Measurements from ENCODE around the gene HERC5.
"Not testable (repeated sequence)": the region's sequence is repeated elsewhere in the genome, so short reads cannot be mapped to it uniquely, and the experiment has no call there.

Gene HERC5

DNA sequence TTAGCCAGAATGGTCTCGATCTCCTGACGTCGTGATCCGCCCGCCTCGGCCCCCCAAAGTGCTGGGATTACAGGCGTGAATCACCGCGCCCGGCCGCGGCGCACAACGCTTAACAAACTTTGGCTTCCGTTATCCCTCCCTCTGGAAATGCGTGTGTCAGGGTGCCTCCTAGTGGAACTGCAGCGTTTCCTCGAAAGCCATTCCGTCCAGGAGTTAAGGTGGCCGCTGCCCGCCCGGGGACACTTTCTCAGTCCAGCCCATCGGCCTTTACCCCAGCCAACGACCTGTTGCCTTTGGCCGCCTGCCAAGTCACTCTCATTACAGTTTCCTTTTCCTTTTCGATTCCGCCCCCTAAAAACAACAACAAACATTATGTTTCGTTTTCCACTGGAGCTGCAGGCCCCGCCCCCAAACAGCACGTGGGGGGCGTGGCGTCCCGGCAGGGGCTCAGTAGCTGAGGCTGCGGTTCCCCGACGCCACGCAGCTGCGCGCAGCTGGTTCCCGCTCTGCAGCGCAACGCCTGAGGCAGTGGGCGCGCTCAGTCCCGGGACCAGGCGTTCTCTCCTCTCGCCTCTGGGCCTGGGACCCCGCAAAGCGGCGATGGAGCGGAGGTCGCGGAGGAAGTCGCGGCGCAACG, at the start of gene HERC5:
HERC5 (plus strand) TSS at position 450 of the 637 bp plus-strand sequence; CDS start at position 601, 151 bp downstream.
- DNase-seq (ENCODE audit: low spot score): peak; percentile 88

DNA sequence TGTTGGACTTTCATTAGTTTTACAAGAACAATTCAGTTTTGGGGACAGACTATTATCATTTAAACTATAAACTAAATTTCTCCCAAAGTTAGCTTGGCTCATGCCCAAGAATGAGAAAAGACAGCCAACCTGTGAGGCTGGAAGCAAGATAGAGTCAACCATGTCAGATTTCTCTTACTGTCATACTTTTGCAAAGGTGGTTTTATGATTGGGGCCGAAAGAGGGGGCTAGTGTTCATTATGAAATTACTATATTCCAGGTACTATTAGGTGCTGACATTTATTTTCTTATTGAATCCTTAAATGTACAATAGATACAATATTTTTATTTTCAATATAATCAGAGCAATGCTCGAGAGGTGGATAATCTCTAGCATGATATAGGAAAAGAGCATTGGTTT, 47.7 kb upstream of the HERC5 start:
- DNase-seq (ENCODE audit: low spot score): no peak

- no peak for DNase-seq (ENCODE audit: low spot score)
Measured at GRCh38 chr4:88409789-88410188, 47.1 kb upstream of the HERC5 start.

DNA sequence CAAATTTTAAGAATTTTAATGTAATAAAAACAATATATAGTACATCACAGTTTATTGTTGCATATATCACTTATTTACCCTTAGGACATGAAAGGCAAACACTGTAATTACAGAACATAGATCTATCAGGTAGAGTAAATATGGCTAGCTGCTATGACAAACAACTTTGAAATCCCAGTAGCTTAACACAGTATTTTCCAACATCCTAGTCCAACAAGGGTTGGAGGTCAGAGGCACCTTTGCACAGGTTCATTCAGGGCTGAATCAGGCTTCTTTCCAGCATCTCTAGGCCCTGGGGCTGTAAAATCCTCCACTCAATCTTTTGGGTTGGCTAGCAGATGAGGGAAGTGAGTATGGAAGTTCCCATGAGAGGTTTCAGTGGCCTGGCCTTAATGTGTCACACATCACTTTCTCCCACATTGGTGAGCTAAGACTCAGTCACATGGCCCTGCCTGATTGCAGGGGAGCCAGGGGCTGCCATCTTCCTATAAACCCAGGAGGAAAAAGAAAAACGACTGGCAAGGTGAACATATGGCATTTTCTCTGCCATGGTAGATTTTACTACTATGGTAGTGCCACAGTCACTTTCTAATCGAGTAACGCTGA, 45.3 kb upstream of the HERC5 start:
- DNase-seq (ENCODE audit: low spot score): no peak

GRCh38 chr4:88413801-88414200, 43.1 kb upstream of the HERC5 start:
- DNase-seq (ENCODE audit: low spot score): no peak

DNA sequence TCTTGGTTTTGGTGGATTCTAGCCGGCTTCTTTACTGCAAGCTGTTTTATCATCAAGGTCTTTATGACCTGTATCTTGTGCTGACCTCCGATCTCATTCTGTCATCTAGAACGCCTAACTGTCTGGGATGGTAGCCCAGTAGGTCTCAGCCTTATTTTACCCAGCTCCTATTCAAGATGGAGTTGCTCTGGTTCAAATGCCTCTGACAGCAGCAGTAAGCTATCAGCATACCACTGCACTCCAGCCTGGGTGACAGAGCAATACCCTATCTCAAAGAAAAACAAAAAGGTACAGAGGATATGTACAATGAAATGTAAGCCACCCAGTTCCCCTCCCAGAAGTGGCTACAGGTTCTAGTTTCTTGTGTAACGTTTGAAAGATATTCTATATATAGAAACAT, 42.2 kb upstream of the HERC5 start:
- DNase-seq (ENCODE audit: low spot score): no peak

- DNase-seq (ENCODE audit: low spot score): no peak
Measured at GRCh38 chr4:88415982-88416381, 40.9 kb upstream of the HERC5 start.

DNA sequence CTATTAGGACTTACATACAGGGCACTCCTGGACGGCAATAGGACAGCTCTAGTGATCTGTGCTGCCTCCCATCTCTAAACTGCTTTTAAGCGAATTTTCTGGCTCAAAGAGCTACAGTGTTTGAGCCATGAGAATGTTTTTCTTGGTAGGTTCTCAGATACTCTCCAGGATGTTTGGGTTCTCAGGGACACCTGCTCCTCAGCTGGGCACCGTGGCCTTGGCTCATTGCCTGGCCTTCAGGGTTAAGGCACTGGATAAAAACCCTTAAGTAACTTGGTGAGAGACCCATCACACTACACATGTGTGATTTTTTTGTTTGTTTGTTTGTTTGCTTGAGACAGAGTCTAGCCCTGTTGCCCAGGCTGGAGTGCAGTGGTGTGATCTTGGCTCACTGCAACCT, 38.5 kb upstream of the HERC5 start:
- no peak for DNase-seq (ENCODE audit: low spot score)

- DNase-seq (ENCODE audit: low spot score): no peak
Measured at GRCh38 chr4:88419874-88420273, 37.0 kb upstream of the HERC5 start.

GRCh38 chr4:88420844-88421243, 36.1 kb upstream of the HERC5 start:
- DNase-seq (ENCODE audit: low spot score): no peak

DNA sequence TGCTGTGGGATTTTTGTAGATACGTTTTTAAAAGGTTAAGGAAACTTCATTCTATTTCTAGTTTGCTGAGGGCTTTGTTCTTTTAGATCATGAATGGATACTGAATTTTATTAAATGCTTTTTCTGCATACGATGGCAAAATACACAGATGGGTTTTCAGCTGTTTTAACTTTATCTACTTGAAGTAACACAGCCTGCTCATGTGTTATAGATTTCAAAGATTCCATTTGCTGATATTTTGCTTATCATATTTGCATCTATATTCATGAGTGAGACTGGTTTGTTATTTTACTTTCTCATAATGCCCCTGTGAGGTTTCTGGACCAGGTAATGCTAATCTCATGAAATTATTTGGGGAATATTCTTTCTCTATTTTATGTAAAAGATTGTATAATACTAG, 34.5 kb upstream of the HERC5 start:
- no peak for DNase-seq (ENCODE audit: low spot score)

DNA sequence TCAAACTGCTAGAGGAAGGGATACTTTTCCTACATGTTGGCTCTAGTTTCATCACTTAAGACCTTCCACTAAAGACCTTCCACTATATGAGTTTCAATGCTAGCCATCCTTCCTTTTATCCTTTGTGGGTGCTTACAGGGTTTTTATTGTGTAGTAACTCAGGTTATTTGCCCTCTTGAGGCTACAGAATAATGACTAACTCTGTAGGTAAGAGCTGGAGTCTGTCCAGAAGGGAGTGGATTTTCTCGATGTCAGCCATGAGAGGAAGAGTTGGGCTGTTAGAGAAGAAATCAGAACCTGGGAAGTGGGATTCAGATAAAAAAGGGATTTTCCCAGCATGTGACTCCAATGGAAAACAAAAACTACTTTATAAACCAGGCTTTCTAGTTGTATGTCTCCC, 27.5 kb upstream of the HERC5 start:
- DNase-seq (ENCODE audit: low spot score): no peak

GRCh38 chr4:88435987-88436693, 20.8 kb upstream of the HERC5 start:
- no peak for DNase-seq (ENCODE audit: low spot score)

GRCh38 chr4:88437873-88438272, 19.0 kb upstream of the HERC5 start:
- not testable (repeated sequence) for DNase-seq (ENCODE audit: low spot score)

DNA sequence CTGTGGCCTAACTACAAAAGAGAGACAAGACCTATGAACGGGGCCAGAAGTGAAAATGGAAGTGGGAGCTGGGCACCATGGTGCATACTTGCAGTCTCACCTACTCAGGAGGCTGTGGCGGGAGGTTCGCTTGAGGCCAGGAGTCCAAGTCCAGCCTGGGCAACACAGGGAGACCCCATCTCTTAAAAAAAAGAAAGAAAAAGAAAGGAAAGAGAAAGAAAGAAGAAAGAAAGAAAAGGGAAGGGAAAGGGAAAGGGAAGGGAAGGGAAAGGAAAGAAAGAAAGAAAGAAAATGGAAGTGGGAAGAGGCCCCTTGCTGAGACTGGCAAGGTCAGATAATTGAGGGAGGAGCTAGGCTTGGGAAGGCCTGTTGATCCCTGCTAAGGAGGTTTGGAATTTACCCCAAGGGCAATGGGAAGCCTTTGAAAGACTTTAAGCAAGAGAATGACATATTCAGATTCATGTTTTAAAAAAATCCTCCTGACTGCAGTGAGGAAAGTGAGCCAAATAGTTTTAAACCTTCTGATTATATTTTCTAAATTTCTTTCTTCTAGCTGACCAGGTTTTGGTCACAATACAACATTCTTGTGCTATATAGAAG, 17.7 kb upstream of the HERC5 start:
- no peak for DNase-seq (ENCODE audit: low spot score)

DNA sequence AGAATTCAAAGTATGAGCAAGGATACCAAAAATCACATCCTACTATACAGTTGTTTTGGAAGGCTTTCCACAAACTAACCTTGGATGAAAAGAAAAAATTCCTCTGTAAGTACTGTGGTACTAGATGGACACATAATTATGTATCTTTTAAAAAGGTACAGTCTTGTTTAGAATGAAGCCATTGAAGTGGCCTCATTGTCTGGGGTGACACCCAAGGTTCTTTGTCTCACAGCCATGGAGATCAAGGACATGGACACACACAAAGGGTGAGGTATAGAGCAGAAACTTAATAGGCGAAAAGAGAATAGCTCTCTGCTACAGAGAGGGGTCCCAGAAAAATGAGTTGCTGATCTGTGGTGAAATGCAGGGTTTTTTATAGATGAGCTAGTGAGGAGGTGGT, 16.8 kb upstream of the HERC5 start:
- DNase-seq (ENCODE audit: low spot score): no peak

DNA sequence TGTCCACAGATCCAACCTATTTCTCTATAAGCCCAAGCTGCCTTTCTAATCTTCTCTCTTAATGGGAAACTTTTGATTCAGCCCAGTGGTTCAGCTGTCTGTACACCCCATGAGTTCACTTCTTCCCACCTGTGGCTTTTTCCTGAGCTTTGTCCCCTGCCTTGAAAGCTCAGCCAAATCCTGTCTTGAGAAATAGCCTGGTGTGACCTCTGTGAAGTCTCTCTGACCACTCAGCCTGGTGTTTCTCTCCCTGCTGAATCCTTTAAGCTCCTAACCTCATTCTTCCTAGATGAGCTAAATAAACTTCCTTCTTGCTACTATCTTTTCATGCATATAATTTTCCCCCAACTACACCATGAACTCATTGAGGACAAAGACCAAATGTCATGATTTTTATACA, 15.2 kb upstream of the HERC5 start:
- DNase-seq (ENCODE audit: low spot score): no peak

GRCh38 chr4:88442689-88443191, 14.2 kb upstream of the HERC5 start:
- no peak for DNase-seq (ENCODE audit: low spot score)

- no peak for DNase-seq (ENCODE audit: low spot score)
Measured at GRCh38 chr4:88443486-88443885, 13.4 kb upstream of the HERC5 start.

DNA sequence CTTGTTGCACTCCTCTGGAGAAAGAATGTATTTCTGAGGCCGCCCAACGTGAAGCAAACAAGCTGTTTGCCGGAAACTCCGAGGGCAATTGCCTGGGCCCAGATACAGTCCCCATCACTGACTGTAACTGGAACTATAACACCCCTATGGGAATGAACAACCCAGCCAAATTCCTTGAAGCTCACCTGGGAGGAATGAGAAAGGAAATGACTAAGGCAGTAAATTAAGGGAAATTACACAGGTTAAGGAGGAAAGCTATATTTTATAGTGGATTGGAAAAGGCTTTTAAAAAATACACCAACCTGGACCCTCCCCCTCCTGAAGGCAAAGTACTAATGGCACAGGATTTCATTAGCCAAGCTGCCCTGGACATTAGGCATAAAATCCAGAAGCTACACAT, 11.7 kb upstream of the HERC5 start:
- no peak for DNase-seq (ENCODE audit: low spot score)

DNA sequence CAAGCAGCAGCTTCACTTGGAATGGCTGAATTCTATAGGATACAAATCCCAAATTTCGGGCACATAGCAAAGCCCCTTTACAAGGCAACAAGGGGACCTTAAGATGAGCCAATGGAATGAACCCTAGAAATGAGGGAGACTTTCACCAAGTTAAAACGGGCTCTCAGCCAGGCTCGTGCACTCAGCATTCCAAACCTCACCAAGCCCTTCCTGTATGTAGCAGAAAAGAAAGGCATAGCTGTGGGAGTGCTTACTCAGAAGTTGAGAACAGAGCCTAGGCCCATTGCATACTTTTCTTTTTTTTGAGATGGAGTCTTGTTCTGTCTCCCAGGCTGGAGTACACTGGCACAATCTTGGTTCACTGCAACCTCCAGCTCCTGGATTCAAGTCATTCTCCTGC, 10.8 kb upstream of the HERC5 start:
- no peak for DNase-seq (ENCODE audit: low spot score)

GRCh38 chr4:88447371-88448095, 9.4 kb upstream of the HERC5 start:
- DNase-seq (ENCODE audit: low spot score): no peak

Measured in left forelimb (tissue), 1 donor.